WTC11 (cell line): ENCODE measurements around the gene CPNE1. TPM values are rescaled to one million over a fixed set of nuclear protein-coding genes. Genes with fewer than 3 reads are reported as not detected.

Experiments used
- ATAC-seq: fragments of 200-7000 bp; cut with Tn5 transposase; 2 replicates; pipeline ENCODE4 v1.10.0; 2021; ENCODE audit warnings: mild to moderate bottlenecking, moderate library complexity
- CTCF ChIA-PET: fragments of 300-600 bp; sonication (Branson Sonifier 250); formaldehyde crosslinking; loops from one replicate; lab custom pipeline; 2021; ENCODE audit warnings: antibody characterized with exemption; lab: Charles Lee
- POLR2A ChIA-PET: fragments of 350-600 bp; sonication (Branson Sonifier 250); formaldehyde crosslinking; loops from one replicate; lab custom pipeline; 2021; ENCODE audit warnings: antibody characterized with exemption; lab: Charles Lee
- DNase-seq: peaks from one replicate; pipeline ENCODE4 v3.0.0; 2021; ENCODE audit warnings: low spot score
- H3K27ac Mint-ChIP-seq: 2 replicates; pipeline ENCODE4 v1.8.0; 2021; ENCODE audit warnings: mixed read lengths
- H3K27me3 Mint-ChIP-seq: 2 replicates; pipeline ENCODE4 v1.8.0; 2021; ENCODE audit warnings: low read depth, mild to moderate bottlenecking, moderate library complexity, mixed read lengths
- H3K36me3 Mint-ChIP-seq: 2 replicates; pipeline ENCODE4 v1.8.0; 2021; ENCODE audit warnings: mixed read lengths
- H3K4me1 Mint-ChIP-seq: 2 replicates; pipeline ENCODE4 v1.8.0; 2022; ENCODE audit warnings: mixed read lengths
- H3K4me3 Mint-ChIP-seq: 2 replicates; pipeline ENCODE4 v1.8.0; 2021; ENCODE audit warnings: mild to moderate bottlenecking, moderate library complexity, mixed read lengths
- H3K9me3 Mint-ChIP-seq: 2 replicates; pipeline ENCODE4 v1.8.0; 2021; ENCODE audit warnings: mixed read lengths
- GRHL2 ChIP-seq: fragments of 250-450 bp; sonication (Bioruptor Pico); IDR thresholded peaks from 2 replicates; pipeline ENCODE4 v1.8.0; 2022; ENCODE audit warnings: mild to moderate bottlenecking, moderate library complexity; ENCODE audit not compliant: insufficient replicate concordance, severe bottlenecking
- JUN ChIP-seq: sonication (generic); formaldehyde crosslinking; IDR thresholded peaks from 2 replicates; pipeline ENCODE4 v1.8.0; 2023; ENCODE audit warnings: mild to moderate bottlenecking, missing genetic modification reagents
- MXD4 ChIP-seq: fragments of 250-450 bp; sonication (Bioruptor Pico); IDR thresholded peaks from 2 replicates; pipeline ENCODE4 v1.8.0; 2021; ENCODE audit warnings: mild to moderate bottlenecking, moderate library complexity, borderline replicate concordance
- NR3C1 ChIP-seq: sonication (generic); formaldehyde crosslinking; conservative IDR thresholded peaks from 2 replicates; pipeline ENCODE4 v1.8.1; 2023; ENCODE audit warnings: low read depth, mild to moderate bottlenecking, missing genetic modification reagents
- TEAD4 ChIP-seq: sonication (generic); formaldehyde crosslinking; IDR thresholded peaks from 2 replicates; pipeline ENCODE4 v1.8.0; 2022; ENCODE audit warnings: mild to moderate bottlenecking, missing genetic modification reagents
- TP53 ChIP-seq: sonication (generic); formaldehyde crosslinking; IDR thresholded peaks from 2 replicates; pipeline ENCODE4 v1.8.1; 2023; ENCODE audit warnings: mild to moderate bottlenecking, missing genetic modification reagents
- ZNF263 ChIP-seq: sonication (generic); formaldehyde crosslinking; IDR thresholded peaks from 2 replicates; pipeline ENCODE4 v1.8.1; 2022; ENCODE audit warnings: low read depth, mild to moderate bottlenecking, moderate library complexity, missing genetic modification reagents
- ZNF396 ChIP-seq: fragments of 250-450 bp; sonication (Bioruptor Pico); IDR thresholded peaks from 2 replicates; pipeline ENCODE4 v1.8.0; 2021; ENCODE audit warnings: mild to moderate bottlenecking, moderate library complexity, borderline replicate concordance
- ZNF416 ChIP-seq: fragments of 250-450 bp; sonication (Bioruptor Pico); IDR thresholded peaks from 2 replicates; pipeline ENCODE4 v1.9.0; 2021; ENCODE audit warnings: mild to moderate bottlenecking, inconsistent platforms
- ZNF423 ChIP-seq: fragments of 250-450 bp; sonication (Bioruptor Pico); IDR thresholded peaks from 2 replicates; pipeline ENCODE4 v2.1.2; 2022; ENCODE audit warnings: mild to moderate bottlenecking, moderate library complexity
- total RNA-seq: library from RNA; stranded (reverse); gene quantifications from 3 replicates; pipeline ENCODE4 v1.2.3, GENCODE V29; 2021
- TF ChIP-seq, protein P1 (sequence below): sonication (generic); formaldehyde crosslinking; IDR thresholded peaks from 2 replicates; pipeline ENCODE4 v1.8.1; 2022; ENCODE audit warnings: mild to moderate bottlenecking, missing genetic modification reagents, moderate library complexity, borderline replicate concordance
- TF ChIP-seq, protein P2 (sequence below): sonication (generic); formaldehyde crosslinking; IDR thresholded peaks from 2 replicates; pipeline ENCODE4 v1.8.1; 2023; ENCODE audit warnings: mild to moderate bottlenecking, missing genetic modification reagents, borderline replicate concordance
- TF ChIP-seq, protein P3 (sequence below): fragments of 250-450 bp; sonication (Bioruptor Pico); IDR thresholded peaks from 2 replicates; pipeline ENCODE4 v1.9.0; 2021; ENCODE audit warnings: moderate library complexity, mild to moderate bottlenecking, inconsistent platforms, borderline replicate concordance
- TF ChIP-seq, protein P4 (sequence below): fragments of 250-450 bp; sonication (Bioruptor Pico); IDR thresholded peaks from 2 replicates; pipeline ENCODE4 v1.9.0; 2021; ENCODE audit warnings: mild to moderate bottlenecking, borderline replicate concordance

The CPNE1 gene
- total RNA-seq, 1 experiment from 2014 or later: 312 TPM

DNA sequence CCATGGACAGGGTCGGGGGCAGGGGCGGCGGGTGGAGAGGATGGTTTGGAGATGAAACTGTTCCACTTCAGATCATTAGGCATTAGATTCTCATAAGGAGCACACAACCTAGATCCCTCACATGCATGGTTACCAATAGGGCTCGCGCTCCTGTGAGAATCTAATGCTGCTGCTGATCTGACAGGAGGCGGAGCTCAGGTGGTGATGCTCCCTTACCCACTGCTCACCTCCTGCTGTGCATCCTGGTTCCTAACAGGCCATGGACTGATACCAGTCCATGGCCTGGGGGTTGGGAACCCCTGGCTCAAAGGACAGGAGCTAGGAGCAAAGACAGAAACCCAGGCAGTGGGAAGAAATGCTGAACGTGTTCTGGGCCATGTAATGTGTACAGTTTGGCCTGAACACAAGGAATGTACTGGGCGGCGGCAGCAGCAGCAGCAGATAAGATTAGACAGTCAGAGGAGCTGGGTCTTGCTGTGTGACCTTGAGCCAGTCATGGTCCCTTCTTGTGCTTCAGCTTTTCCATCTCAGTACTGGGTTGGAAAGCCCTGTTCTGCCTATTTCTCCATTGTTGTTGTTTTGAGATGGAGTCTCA is 53.8 kb downstream of the CPNE1 start:
- Mint-ChIP-seq H3K9me3 (no peaks in the 10 kb centered on the region), H3K27me3 (peaks cover 25% of the 10 kb centered on the region)
- TF ChIP-seq TP53 (CRISPR knock-in tag) (no peak), MXD4 (CRISPR knock-in tag) (no peak), ZNF396 (CRISPR knock-in tag) (no peak), ZNF423 (CRISPR knock-in tag) (no peak), TEAD4 (no peak), GRHL2 (no peak), NR3C1 (CRISPR knock-in tag) (no peak), JUN (no peak), ZNF416 (CRISPR knock-in tag) (no peak), ZNF263 (CRISPR knock-in tag) (no peak)
- TF ChIP-seq, protein P1, sequence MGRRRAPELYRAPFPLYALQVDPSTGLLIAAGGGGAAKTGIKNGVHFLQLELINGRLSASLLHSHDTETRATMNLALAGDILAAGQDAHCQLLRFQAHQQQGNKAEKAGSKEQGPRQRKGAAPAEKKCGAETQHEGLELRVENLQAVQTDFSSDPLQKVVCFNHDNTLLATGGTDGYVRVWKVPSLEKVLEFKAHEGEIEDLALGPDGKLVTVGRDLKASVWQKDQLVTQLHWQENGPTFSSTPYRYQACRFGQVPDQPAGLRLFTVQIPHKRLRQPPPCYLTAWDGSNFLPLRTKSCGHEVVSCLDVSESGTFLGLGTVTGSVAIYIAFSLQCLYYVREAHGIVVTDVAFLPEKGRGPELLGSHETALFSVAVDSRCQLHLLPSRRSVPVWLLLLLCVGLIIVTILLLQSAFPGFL (CRISPR knock-in tag): no peak
- TF ChIP-seq, protein P2, sequence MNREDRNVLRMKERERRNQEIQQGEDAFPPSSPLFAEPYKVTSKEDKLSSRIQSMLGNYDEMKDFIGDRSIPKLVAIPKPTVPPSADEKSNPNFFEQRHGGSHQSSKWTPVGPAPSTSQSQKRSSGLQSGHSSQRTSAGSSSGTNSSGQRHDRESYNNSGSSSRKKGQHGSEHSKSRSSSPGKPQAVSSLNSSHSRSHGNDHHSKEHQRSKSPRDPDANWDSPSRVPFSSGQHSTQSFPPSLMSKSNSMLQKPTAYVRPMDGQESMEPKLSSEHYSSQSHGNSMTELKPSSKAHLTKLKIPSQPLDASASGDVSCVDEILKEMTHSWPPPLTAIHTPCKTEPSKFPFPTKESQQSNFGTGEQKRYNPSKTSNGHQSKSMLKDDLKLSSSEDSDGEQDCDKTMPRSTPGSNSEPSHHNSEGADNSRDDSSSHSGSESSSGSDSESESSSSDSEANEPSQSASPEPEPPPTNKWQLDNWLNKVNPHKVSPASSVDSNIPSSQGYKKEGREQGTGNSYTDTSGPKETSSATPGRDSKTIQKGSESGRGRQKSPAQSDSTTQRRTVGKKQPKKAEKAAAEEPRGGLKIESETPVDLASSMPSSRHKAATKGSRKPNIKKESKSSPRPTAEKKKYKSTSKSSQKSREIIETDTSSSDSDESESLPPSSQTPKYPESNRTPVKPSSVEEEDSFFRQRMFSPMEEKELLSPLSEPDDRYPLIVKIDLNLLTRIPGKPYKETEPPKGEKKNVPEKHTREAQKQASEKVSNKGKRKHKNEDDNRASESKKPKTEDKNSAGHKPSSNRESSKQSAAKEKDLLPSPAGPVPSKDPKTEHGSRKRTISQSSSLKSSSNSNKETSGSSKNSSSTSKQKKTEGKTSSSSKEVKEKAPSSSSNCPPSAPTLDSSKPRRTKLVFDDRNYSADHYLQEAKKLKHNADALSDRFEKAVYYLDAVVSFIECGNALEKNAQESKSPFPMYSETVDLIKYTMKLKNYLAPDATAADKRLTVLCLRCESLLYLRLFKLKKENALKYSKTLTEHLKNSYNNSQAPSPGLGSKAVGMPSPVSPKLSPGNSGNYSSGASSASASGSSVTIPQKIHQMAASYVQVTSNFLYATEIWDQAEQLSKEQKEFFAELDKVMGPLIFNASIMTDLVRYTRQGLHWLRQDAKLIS: no peak
- TF ChIP-seq, protein P3, sequence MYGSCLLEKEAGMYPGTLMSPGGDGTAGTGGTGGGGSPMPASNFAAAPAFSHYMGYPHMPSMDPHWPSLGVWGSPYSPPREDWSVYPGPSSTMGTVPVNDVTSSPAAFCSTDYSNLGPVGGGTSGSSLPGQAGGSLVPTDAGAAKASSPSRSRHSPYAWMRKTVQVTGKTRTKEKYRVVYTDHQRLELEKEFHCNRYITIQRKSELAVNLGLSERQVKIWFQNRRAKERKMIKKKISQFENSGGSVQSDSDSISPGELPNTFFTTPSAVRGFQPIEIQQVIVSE (CRISPR knock-in tag): no peak
- TF ChIP-seq, protein P4, sequence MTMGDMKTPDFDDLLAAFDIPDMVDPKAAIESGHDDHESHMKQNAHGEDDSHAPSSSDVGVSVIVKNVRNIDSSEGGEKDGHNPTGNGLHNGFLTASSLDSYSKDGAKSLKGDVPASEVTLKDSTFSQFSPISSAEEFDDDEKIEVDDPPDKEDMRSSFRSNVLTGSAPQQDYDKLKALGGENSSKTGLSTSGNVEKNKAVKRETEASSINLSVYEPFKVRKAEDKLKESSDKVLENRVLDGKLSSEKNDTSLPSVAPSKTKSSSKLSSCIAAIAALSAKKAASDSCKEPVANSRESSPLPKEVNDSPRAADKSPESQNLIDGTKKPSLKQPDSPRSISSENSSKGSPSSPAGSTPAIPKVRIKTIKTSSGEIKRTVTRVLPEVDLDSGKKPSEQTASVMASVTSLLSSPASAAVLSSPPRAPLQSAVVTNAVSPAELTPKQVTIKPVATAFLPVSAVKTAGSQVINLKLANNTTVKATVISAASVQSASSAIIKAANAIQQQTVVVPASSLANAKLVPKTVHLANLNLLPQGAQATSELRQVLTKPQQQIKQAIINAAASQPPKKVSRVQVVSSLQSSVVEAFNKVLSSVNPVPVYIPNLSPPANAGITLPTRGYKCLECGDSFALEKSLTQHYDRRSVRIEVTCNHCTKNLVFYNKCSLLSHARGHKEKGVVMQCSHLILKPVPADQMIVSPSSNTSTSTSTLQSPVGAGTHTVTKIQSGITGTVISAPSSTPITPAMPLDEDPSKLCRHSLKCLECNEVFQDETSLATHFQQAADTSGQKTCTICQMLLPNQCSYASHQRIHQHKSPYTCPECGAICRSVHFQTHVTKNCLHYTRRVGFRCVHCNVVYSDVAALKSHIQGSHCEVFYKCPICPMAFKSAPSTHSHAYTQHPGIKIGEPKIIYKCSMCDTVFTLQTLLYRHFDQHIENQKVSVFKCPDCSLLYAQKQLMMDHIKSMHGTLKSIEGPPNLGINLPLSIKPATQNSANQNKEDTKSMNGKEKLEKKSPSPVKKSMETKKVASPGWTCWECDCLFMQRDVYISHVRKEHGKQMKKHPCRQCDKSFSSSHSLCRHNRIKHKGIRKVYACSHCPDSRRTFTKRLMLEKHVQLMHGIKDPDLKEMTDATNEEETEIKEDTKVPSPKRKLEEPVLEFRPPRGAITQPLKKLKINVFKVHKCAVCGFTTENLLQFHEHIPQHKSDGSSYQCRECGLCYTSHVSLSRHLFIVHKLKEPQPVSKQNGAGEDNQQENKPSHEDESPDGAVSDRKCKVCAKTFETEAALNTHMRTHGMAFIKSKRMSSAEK (CRISPR knock-in tag): no peak
- TF ChIP-seq, all 79 proteins: peak for 0
- ATAC-seq (no peak), DNase-seq (no peak)
- Mint-ChIP-seq H3K36me3 (no peaks in the 10 kb centered on the region), H3K4me3 (no peak overlapping the region), H3K27ac (no peak overlapping the region), H3K4me1 (no peaks in the 10 kb centered on the region)
- ChIA-PET CTCF (interaction anchor here (1.1 to 2.9 kb wide), 2 partner anchors 9 to 10 kb away, joined by 5 to 11 read pairs; no protein-coding TSS in a partner anchor), POLR2A (no interaction called here)
